HG03025 (cell line): ENCODE results near the gene MDM2.

ENCODE experiments used
- ATAC-seq: cut with Tn5 transposase; IDR thresholded peaks from one replicate; pipeline ENCODE4 v1.9.1; 2021; ENCODE audit warnings: mild to moderate bottlenecking, moderate library complexity; ENCODE audit not compliant: unreplicated experiment, low FRiP score

Gene MDM2

DNA sequence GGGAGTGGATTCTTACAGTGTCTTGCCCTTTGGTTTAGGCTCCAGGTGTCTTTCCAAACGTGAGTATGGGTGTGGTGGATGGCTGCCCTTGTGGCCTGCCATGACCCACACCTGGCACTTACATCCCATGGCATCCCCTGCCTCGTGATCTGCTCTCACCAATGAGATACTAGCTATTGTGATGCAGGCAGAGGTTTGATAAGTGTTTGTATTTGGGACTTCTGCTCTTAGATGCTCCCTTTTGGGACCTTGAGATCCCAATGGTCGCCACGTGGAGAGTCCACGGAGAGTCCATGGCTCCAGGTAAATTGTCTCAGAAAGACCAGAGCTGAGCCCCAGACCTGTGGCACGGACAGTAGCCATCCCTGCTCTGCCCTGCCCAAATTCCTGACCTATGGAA, 62.5 kb downstream of the MDM2 start:
- ATAC-seq, result no peak

DNA sequence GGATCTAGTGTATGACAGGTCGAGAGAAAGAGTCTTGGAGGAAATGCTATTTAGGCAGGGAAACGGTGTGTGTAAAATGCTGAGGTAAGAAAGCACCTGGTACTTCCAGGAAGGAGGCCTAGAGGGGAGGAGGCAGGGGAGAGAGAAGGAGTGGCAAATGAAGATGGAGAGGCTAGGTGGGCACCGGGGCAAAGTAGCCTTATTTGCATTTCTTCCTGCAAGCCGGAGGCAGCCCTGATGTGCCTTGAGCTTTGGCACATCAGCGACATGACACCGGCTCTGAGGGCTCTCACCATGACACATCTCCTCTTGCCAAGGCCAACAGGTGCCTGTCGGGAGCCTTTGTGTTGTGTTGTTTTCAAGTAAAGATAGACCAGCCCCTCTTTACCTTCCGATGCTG, 63.4 kb downstream of the MDM2 start:
- no peak for ATAC-seq

DNA sequence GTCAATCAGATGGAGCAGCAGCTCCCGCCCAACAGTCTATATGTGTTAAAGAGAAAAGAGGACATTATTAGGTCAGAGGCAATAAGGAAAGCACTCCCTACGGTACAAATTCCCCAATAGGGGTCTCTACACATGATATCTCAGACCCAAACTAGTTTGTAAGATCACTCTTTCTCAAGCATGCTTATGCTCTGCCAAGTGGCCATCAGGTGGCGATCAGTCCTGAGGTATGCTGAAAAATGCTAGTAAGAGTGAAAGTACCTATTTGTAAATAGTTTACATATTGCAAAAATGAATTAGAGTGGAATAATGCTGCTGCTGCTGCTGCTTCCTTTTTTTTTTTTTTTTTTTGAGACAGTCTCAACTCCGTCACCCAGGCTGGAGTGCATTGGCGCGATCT, 63.9 kb downstream of the MDM2 start:
- no peak for ATAC-seq

DNA sequence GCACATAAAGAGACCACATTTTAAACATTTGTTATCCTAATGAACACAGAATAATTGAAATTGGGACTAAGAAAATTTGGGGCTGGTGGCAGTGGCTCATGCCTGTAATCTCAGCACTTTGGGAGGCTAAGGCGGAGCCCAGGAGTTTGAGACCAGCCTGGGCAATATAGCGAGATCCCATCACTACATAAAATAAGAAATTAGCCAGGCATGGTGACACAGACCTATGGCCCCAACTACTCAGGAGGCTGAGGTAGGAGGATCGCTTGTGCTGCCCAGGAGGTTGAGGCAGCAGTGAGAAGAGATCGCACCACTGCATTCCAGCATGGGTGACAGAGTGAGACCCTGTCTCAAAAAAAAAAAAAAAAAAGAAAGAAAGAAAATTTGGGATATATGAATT, 65.3 kb downstream of the MDM2 start:
- no peak for ATAC-seq

- ATAC-seq, result no peak
Observed at GRCh38 chr12:68876461-68876860, 68.5 kb downstream of the MDM2 start.

DNA sequence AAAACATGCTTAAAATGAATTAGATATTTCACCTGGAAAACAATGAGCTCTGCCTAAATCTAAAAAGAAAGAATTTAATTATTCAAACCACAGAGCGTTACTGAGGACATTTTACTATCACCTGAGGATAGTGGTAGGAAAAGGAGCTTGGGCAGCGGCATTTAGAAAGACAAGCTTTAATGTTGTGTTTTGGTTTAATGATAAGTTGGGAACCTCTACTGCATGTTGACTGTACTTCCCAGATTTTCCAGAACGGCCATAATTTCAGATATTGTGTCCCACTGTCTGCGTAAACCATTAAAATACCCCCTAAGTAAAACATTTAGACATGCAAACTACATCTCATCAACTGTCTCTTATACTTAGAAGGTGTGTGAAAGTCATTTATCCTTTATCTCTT, 69.6 kb downstream of the MDM2 start:
- no peak for ATAC-seq

- ATAC-seq, result no peak
Observed at GRCh38 chr12:68878283-68878682, 70.3 kb downstream of the MDM2 start.

DNA sequence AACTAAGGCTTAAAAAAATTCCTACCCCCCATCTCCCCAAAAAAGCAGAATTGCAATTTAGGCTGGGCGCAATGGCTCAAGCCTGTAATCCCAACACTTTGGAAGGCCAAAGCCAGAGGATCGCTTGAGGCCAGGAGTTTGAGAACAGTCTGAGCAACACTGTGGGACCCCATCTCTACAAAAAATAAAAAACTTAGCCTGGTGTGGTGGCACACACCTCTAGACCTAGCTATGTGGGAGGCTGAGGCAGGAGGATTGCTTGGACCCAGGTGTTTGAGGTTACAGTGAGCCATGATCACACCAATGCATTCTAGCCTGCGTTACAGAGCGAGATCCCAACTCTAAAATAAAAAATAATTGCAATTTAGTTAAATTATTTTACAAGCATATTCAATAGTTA, 70.9 kb downstream of the MDM2 start:
- no peak for ATAC-seq

DNA sequence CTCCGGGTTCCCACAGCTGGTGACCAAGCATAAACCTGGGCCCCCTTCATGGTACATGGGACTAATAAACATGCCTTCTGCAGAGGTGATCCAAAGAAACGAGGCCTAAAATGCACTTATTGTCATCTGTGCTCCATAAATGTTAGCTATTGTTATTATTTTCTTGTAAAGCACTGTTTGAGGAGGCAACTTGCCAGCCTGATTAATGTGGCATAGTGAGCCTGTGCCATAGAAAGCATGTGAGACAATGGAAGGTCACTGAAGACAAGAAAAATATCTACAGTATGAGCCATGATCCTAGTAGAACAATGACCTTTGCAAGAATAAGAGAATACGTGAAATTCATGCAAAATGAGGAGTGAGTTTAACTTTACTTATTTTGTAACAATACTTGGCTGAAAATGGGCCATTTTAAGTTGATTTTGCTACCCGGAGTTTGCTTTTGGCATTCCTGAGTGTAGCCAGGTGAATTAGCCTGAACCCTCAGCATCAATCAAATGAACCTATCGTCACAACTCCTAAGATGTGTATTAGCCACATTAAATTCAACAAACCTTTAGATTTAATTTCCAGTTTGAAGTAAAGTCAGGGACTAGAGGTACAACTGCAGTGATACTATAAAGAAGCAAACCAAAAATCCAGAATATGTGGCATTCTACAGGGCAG, 72.8 kb downstream of the MDM2 start:
- ATAC-seq, result no peak

- ATAC-seq, result no peak
Observed at GRCh38 chr12:68882251-68882964, 74.4 kb downstream of the MDM2 start.

- no peak for ATAC-seq
Observed at GRCh38 chr12:68883151-68883550, 75.2 kb downstream of the MDM2 start.

- ATAC-seq, result no peak
Observed at GRCh38 chr12:68884251-68884650, 76.3 kb downstream of the MDM2 start.

- no peak for ATAC-seq
Observed at GRCh38 chr12:68885381-68885780, 77.4 kb downstream of the MDM2 start.

- no peak for ATAC-seq
Observed at GRCh38 chr12:68886636-68887572, 78.9 kb downstream of the MDM2 start.

DNA sequence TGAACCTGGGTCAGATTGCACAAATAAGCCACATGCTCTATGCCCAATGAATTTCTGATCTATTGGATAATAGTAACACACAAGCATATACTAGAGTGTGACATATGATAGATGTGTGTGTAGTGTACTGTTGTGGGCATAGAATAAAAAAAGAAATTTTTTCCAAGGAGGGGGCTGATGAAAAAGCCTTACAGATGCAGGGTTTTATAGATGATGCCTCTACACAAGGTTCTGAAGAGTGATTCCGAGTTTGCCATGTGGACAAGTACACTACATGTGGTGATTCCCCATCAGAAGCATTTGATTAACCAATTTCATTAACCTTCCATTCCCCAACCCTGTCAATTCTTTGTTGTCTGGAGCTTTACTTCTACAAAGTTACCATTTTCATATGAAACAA, 79.7 kb downstream of the MDM2 start:
- no peak for ATAC-seq

DNA sequence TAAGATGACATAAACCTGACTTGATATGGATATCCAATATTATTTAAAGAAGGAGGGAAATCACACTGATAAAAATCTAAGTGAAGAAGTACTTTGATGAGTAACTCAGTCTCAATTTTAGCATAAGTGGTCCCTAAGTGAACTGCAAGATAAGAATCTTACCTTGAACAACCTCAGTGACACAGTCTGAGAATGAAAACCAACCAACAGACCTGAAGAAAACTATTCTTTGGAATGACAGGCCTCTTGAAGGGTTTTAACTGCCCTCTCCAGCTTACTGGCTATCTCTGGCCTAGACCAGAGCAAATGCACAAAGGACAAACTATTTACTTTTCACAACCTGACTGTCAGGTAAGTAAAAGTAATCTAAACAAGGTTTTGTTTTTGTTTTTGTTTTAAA, 80.3 kb downstream of the MDM2 start:
- ATAC-seq, result no peak

DNA sequence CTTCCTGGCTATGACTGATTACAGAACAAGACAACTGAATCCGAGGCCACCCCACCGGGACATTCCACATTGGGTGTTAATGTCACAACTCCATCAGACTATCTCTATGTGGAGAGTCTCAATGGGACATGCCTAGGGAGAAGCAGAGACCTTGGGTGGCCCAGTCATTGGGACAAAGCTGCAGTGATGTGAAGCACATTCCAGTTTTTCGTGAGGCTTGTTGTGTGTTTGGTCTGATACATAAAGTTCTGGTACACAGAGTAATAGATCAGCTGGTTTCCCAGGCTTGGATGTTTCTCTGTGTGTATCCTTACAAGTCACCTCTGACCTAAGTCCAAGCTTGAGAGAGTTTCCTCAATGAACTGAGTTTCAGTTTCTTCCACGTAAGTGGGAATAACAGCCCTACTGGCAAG, 82.7 kb downstream of the MDM2 start:
- no peak for ATAC-seq

DNA sequence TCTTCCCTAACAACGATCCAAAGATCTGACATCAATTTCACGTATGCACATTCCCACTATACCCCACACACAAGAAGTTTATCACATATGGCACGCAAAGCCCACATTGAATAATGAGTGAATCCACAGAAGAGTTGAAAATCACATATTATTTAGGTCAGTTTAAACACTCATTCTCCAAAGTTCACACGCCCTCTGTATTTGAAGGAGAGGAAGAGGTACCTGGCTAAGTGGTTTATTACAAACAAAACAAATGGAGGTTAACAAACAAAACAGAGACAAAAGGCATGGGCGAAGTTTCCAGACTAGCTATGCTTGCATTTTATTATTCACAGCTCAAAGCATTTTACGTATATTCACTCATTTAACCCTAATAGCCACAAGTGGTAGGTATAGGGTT, 83.2 kb downstream of the MDM2 start:
- ATAC-seq, result no peak

GRCh38 chr12:68893201-68893600, 85.2 kb downstream of the MDM2 start:
- no peak for ATAC-seq

DNA sequence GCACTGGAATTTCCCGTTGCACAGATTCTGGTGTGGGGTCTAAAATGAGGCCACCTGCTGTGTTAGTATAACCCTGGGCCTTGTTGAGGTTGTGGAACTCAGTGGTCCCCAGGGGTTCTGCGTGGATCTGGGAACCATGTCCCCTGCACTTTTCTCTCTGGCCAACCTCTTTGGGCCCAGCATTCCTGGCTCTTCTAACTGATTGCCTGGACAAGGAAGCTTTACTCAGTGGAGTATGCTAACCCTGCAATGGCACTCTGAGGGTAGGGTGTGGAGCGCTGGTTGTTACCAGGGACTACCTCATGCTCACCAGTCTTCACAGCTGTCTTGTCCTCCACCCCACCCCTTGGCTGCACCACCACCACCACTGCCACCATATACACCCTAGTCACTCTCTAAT, 85.8 kb downstream of the MDM2 start:
- no peak for ATAC-seq

- no peak for ATAC-seq
Observed at GRCh38 chr12:68894276-68894855, 86.4 kb downstream of the MDM2 start.
